Measurements from ENCODE around the gene TAOK2.
A peak's percentile ranks its signal among the peaks of the same experiment; 100 is the strongest.

Gene TAOK2

GRCh38 chr16:29988346-29989075 is 14.8 kb downstream of the TAOK2 start:
- DNase-seq: no peak

- no peak for DNase-seq
These were observed 15.6 kb downstream of the TAOK2 start for GRCh38 chr16:29989111-29989858.

GRCh38 chr16:29990034-29990433 is 16.4 kb downstream of the TAOK2 start:
- DNase-seq: no peak

GRCh38 chr16:29990883-29991570 is 17.4 kb downstream of the TAOK2 start:
- DNase-seq: no peak

- DNase-seq: no peak
These were observed 17.9 kb downstream of the TAOK2 start for GRCh38 chr16:29991571-29991904.

GRCh38 chr16:29992344-29992967 is 18.8 kb downstream of the TAOK2 start:
- DNase-seq: no peak

- DNase-seq: no peak
These were observed 19.7 kb downstream of the TAOK2 start for GRCh38 chr16:29993191-29993902.

GRCh38 chr16:29993903-29994599 is 20.4 kb downstream of the TAOK2 start:
- DNase-seq: no peak

GRCh38 chr16:29994600-29995323 is 21.1 kb downstream of the TAOK2 start:
- no peak for DNase-seq

- peak; percentile 90 for DNase-seq
These were observed 21.7 kb downstream of the TAOK2 start, which contains the start of gene HIRIP3 for GRCh38 chr16:29995324-29995910. TSS of gene HIRIP3 (minus strand) at chr16:29995617. CDS start at chr16:29995605, 12 bp downstream.

GRCh38 chr16:29995911-29996765 is 22.5 kb downstream of the TAOK2 start, which contains the start of gene INO80E:
TSS of gene INO80E (plus strand) at chr16:29996241. CDS start at chr16:29996311, 70 bp downstream.
- DNase-seq: peak; percentile 95

- no peak for DNase-seq
These were observed 23.1 kb downstream of the TAOK2 start for GRCh38 chr16:29996766-29997250.

GRCh38 chr16:29999605-30000004 is 25.9 kb downstream of the TAOK2 start:
- DNase-seq: no peak

GRCh38 chr16:30000735-30001631 is 27.3 kb downstream of the TAOK2 start:
- no peak for DNase-seq

GRCh38 chr16:30002614-30003346 is 29.1 kb downstream of the TAOK2 start:
- no peak for DNase-seq

GRCh38 chr16:30003670-30004423 is 30.2 kb downstream of the TAOK2 start:
- no peak for DNase-seq

GRCh38 chr16:30004424-30004776 is 30.7 kb downstream of the TAOK2 start:
- peak; percentile 63 for DNase-seq
